Stimulated activated CD4-positive, alpha-beta T cell treated with anti-CD3 and anti-CD28 coated beads, Interleukin-12 subunit alpha, Interleukin-12 subunit beta, amount 100 ng/mL, for 24 hours (primary cell): Measurements from ENCODE around the gene MAP3K2.

Experiments used
- DNase-seq, 2 experiments: peaks; one replicate each; pipeline ENCODE4 v3.0.0-alpha.2; 2020; ENCODE audit warnings: low read depth in 2 of 2

The MAP3K2 gene

GRCh38 chr2:127387655-127388422 is at the start of gene MAP3K2:
TSS of gene MAP3K2 (minus strand) at chr2:127387975. CDS start at chr2:127343129, 44,846 bp downstream.
- peak; percentile 91 to 93 for DNase-seq

GRCh38 chr2:127437056-127437455 is 49.3 kb upstream of the MAP3K2 start:
- no peak for DNase-seq

DNA sequence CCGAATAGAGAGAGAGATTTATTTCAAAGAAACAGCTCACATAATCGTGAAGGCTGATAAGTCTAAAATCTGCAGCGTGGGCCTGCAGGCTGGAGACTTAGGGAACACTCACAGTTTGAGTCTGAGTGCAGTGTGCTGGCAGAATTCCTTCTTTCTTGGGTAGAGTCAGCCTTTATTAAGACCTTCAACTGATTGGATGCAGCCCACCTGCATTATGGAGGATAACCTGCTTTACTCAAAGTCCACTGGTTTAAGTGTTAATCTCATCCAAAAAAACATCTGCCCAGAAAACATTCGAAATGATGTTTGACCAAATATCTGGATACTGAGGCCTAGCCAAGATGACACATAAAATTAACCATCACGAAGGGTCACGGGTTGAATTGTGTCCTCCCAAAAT is 46.7 kb upstream of the MAP3K2 start:
- DNase-seq: no peak

DNA sequence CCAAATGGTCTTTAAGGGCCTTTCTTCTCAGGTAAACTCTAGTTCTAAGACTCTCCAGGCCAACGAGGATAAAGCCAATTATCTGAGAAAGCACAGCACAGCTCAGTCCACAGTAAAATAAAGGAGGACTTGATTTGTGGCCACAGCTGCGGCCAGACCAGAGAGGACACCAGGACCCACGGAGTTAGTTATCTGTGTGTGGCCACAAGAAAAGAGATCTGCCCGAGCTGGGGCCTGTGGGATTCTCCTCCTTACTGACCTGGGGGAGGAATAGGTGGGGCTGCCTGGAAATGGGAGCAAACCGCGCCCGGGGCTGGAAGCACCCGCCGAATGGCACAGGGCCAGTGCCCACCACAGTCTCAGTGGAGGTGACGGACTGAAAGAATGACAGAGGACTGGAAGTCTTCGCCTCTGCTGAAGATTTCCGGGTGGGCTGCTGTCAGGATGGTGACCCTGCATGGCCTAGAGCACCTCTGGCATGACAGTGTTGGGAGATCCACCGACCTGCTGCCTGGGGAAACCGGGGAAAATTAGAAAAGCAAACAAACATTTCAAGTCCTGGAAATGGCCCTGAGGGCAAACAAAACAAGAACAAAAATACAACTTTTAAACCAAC is 43.7 kb upstream of the MAP3K2 start:
- DNase-seq: no peak

DNA sequence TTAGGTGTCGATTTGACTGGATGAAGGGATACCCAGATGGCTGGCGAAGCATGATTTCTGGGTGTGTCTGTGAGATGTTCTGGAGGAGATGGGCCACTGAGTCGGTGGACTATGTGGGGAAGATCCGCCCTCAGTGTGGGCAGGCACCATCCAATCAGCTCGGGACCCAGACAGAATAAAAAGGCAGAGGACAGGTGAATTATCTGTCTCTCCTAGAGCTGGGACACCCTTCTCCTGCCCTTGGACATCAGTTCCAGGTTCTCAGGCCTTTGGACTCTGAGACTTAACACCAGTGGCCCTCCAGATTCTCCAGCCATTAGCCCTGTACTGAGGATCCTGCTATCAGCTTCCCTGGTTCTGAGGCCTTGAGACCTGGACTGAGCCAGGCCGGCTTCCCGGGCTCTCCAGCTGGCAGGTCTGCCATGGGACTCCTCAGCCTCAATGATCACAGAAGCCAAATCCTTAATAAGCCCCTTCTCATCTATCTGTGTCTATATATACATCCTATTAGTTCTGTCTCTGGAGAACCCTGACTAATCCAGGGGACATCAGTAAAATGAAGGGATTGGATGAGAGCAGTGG is 42.2 kb upstream of the MAP3K2 start:
- no peak for DNase-seq

- no peak for DNase-seq
These were observed 41.5 kb upstream of the MAP3K2 start for GRCh38 chr2:127429291-127429690.

DNA sequence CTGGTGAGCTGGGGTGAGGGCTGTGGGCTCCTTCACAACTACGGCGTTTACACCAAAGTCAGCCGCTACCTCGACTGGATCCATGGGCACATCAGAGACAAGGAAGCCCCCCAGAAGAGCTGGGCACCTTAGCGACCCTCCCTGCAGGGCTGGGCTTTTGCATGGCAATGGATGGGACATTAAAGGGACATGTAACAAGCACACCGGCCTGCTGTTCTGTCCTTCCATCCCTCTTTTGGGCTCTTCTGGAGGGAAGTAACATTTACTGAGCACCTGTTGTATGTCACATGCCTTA is 41.0 kb upstream of the MAP3K2 start:
- no peak for DNase-seq

DNA sequence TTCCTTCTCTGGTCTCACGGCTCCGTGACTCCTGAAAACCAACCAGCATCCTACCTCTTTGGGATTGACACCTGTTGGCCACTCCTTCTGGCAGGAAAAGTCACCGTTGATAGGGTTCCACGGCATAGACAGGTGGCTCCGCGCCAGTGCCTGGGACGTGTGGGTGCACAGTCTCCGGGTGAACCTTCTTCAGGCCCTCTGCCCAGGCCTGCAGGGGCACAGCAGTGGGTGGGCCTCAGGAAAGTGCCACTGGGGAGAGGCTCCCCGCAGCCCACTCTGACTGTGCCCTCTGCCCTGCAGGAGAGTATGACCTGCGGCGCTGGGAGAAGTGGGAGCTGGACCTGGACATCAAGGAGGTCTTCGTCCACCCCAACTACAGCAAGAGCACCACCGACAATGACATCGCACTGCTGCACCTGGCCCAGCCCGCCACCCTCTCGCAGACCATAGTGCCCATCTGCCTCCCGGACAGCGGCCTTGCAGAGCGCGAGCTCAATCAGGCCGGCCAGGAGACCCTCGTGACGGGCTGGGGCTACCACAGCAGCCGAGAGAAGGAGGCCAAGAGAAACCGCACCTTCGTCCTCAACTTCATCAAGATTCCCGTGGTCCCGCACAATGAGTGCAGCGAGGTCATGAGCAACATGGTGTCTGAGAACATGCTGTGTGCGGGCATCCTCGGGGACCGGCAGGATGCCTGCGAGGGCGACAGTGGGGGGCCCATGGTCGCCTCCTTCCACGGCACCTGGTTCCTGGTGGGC is 40.5 kb upstream of the MAP3K2 start:
- no peak for DNase-seq

- no peak for DNase-seq
These were observed 39.7 kb upstream of the MAP3K2 start for GRCh38 chr2:127427376-127428056.

GRCh38 chr2:127426501-127427354 is 39.0 kb upstream of the MAP3K2 start:
- DNase-seq: no peak

DNA sequence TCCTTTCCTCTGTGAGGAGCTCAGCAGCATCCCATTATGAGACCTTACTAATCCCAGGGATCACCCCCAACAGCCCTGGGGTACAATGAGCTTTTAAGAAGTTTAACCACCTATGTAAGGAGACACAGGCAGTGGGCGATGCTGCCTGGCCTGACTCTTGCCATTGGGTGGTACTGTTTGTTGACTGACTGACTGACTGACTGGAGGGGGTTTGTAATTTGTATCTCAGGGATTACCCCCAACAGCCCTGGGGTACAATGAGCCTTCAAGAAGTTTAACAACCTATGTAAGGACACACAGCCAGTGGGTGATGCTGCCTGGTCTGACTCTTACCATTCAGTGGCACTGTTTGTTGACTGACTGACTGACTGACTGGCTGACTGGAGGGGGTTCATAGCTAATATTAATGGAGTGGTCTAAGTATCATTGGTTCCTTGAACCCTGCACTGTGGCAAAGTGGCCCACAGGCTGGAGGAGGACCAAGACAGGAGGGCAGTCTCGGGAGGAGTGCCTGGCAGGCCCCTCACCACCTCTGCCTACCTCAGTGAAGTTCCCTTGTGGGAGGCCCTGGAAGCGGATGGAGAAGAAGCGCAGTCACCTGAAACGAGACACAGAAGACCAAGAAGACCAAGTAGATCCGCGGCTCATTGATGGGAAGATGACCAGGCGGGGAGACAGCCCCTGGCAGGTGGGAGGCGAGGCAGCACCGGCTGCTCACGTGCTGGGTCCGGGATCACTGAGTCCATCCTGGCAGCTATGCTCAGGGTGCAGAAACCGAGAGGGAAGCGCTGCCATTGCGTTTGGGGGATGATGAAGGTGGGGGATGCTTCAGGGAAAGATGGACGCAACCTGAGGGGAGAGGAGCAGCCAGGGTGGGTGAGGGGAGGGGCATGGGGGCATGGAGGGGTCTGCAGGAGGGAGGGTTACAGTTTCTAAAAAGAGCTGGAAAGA is 38.0 kb upstream of the MAP3K2 start:
- no peak for DNase-seq

DNA sequence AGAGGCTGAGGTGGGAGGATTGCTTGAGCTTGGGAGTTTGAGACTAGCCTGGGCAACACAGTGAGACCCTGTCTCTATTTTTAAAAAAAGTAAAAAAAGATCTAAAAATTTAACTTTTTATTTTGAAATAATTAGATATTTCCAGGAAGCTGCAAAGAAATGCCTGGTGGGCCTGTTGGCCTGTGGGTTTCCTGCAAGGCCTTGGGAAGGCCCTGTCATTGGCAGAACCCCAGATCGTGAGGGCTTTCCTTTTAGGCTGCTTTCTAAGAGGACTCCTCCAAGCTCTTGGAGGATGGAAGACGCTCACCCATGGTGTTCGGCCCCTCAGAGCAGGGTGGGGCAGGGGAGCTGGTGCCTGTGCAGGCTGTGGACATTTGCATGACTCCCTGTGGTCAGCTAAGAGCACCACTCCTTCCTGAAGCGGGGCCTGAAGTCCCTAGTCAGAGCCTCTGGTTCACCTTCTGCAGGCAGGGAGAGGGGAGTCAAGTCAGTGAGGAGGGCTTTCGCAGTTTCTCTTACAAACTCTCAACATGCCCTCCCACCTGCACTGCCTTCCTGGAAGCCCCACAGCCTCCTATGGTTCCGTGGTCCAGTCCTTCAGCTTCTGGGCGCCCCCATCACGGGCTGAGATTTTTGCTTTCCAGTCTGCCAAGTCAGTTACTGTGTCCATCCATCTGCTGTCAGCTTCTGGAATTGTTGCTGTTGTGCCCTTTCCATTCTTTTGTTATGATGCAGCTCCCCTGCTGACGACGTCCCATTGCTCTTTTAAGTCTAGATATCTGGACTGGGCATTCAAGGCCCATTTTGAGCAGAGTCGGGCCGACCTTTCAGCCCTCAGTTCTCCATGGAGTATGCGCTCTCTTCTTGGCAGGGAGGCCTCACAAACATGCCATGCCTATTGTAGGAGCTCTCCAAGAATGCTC is 37.1 kb upstream of the MAP3K2 start:
- no peak for DNase-seq

- DNase-seq: no peak
These were observed 36.1 kb upstream of the MAP3K2 start for GRCh38 chr2:127423880-127424279.

DNA sequence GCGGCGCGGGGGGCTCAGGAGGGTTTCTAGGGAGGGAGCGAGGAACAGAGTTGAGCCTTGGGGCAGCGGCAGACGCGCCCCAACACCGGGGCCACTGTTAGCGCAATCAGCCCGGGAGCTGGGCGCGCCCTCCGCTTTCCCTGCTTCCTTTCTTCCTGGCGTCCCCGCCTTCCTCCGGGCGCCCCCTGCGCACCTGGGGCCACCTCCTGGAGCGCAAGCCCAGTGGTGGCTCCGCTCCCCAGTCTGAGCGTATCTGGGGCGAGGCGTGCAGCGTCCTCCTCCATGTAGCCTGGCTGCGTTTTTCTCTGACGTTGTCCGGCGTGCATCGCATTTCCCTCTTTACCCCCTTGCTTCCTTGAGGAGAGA is 35.7 kb upstream of the MAP3K2 start:
- no peak for DNase-seq

DNA sequence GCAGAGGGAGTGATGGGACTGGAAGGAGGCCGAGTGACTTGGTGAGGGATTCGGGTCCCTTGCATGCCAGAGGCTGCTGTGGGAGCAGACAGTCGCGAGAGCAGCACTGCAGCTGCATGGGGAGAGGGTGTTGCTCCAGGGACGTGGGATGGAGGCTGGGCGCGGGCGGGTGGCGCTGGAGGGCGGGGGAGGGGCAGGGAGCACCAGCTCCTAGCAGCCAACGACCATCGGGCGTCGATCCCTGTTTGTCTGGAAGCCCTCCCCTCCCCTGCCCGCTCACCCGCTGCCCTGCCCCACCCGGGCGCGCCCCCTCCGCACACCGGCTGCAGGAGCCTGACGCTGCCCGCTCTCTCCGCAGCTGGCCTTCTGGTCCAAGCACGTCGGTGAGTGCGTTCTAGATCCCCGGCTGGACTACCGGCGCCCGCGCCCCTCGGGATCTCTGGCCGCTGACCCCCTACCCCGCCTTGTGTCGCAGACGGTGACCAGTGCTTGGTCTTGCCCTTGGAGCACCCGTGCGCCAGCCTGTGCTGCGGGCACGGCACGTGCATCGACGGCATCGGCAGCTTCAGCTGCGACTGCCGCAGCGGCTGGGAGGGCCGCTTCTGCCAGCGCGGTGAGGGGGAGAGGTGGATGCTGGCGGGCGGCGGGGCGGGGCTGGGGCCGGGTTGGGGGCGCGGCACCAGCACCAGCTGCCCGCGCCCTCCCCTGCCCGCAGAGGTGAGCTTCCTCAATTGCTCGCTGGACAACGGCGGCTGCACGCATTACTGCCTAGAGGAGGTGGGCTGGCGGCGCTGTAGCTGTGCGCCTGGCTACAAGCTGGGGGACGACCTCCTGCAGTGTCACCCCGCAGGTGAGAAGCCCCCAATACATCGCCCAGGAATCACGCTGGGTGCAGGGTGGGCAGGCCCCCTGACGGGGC is 35.0 kb upstream of the MAP3K2 start:
- no peak for DNase-seq

- no peak for DNase-seq
These were observed 34.2 kb upstream of the MAP3K2 start for GRCh38 chr2:127421871-127422558.

GRCh38 chr2:127421116-127421800 is 33.5 kb upstream of the MAP3K2 start:
- no peak for DNase-seq
